SK-N-SH treated with all-trans-retinoic acid at 6 μM for 48 hours (cell line): Measurements from ENCODE around the gene TBC1D22B.

ENCODE experiments used
- BACH2 ChIP-seq: fragments of 250-450 bp; sonication (Bioruptor Pico); IDR thresholded peaks from 2 replicates; pipeline ENCODE4 v1.9.0; 2021; ENCODE audit warnings: mild to moderate bottlenecking, borderline replicate concordance
- ZFP3 ChIP-seq: fragments of 250-450 bp; sonication (Bioruptor Pico); IDR thresholded peaks from 2 replicates; pipeline ENCODE4 v1.5.0; 2020; ENCODE audit warnings: mild to moderate bottlenecking, moderate library complexity
- ZFP30 ChIP-seq: fragments of 450-650 bp; formaldehyde crosslinking; IDR thresholded peaks from 2 replicates; pipeline ENCODE4 v1.5.0; 2022; ENCODE audit warnings: mild to moderate bottlenecking, moderate library complexity

DNA sequence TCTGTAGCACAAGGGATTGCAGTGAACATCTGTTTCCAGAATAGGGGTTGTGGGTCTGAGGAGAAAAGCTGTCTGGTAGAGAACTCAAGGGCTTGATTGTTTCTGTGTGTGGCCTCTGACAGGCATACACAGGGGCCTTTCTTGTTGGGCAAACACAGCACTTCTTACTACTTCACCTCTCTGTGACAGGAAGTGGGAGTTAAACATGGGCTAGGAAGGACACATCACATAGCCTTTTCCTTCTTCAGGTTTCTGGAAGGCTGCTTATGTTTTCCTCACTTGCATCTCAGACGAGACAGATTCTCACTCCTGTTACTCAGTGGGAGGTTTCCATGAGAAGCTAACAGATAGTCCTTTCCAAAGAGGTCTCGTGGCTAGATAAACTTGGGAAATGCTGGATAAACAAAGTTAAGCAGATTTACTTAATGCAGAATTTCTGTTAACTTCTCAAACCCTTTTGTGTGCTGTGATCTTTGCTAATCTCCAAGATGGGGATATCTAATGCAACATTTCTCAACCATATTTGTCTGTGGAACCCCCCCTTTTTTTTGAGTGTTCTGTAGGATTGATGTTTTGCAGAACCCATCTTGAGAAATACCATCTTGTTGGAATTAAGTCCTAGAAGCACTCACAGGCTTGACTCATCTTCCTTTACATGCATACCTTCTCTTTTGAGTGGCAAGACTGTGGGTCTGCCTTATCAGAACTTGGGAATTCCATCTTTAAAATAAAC, 54.3 kb downstream of the TBC1D22B start:
- TF ChIP-seq ZFP3: no peak
- TF ChIP-seq BACH2 (CRISPR knock-in tag): no peak
- no peak for TF ChIP-seq ZFP30
